HL-60/S4 (cell line): ENCODE measurements around the gene STRA8.

ENCODE experiments used
- in situ Hi-C: fragments of 300-500 bp; cut with MboI; formaldehyde crosslinking; loops from 2 replicates; pipeline ENCODE4 v1.14.3; 2022; ENCODE audit warnings: low sequenced_read_pairs

The STRA8 gene

GRCh38 chr7:135263321-135263970, 29.8 kb downstream of the STRA8 start:
- in situ Hi-C loops: no loop called here

GRCh38 chr7:135265637-135266036, 32.0 kb downstream of the STRA8 start:
- in situ Hi-C loops: no loop called here

- in situ Hi-C loops: loop anchor here (10.0 kb wide), 1 partner anchor 735 kb away; no protein-coding TSS in a partner anchor
Measured at GRCh38 chr7:135269921-135270320, 36.3 kb downstream of the STRA8 start.

GRCh38 chr7:135270577-135271254, 37.1 kb downstream of the STRA8 start:
- in situ Hi-C loops: loop anchor here (10.0 kb wide), 1 partner anchor 734 kb away; no protein-coding TSS in a partner anchor

- in situ Hi-C loops: loop anchor here (10.0 kb wide), 1 partner anchor 734 kb away; no protein-coding TSS in a partner anchor
Measured at GRCh38 chr7:135271255-135271615, 37.6 kb downstream of the STRA8 start.

GRCh38 chr7:135272303-135272702, 38.7 kb downstream of the STRA8 start:
- in situ Hi-C loops: loop anchor here (10.0 kb wide), 1 partner anchor 732 kb away; no protein-coding TSS in a partner anchor

GRCh38 chr7:135273581-135273980, 39.9 kb downstream of the STRA8 start:
- in situ Hi-C loops: loop anchor here (10.0 kb wide), 1 partner anchor 731 kb away; no protein-coding TSS in a partner anchor

GRCh38 chr7:135274495-135275268, 41.0 kb downstream of the STRA8 start:
- in situ Hi-C loops: loop anchor here (10.0 kb wide), 1 partner anchor 730 kb away; no protein-coding TSS in a partner anchor

- in situ Hi-C loops: loop anchor here (10.0 kb wide), 1 partner anchor 729 kb away; no protein-coding TSS in a partner anchor
Measured at GRCh38 chr7:135275971-135276580, 42.4 kb downstream of the STRA8 start.

- in situ Hi-C loops: loop anchor here (10.0 kb wide), 1 partner anchor 728 kb away; no protein-coding TSS in a partner anchor
Measured at GRCh38 chr7:135277161-135277560, 43.5 kb downstream of the STRA8 start.

GRCh38 chr7:135281363-135281949, 47.8 kb downstream of the STRA8 start:
- in situ Hi-C loops: no loop called here

GRCh38 chr7:135282561-135283254, 49.1 kb downstream of the STRA8 start:
- in situ Hi-C loops: no loop called here

GRCh38 chr7:135283959-135284638, 50.5 kb downstream of the STRA8 start:
- in situ Hi-C loops: no loop called here

- in situ Hi-C loops: no loop called here
Measured at GRCh38 chr7:135285547-135286233, 52.1 kb downstream of the STRA8 start.

GRCh38 chr7:135286876-135287275, 53.2 kb downstream of the STRA8 start:
- in situ Hi-C loops: no loop called here

- in situ Hi-C loops: no loop called here
Measured at GRCh38 chr7:135290594-135290993, 57.0 kb downstream of the STRA8 start.

- in situ Hi-C loops: no loop called here
Measured at GRCh38 chr7:135291809-135292253, 58.2 kb downstream of the STRA8 start.

- in situ Hi-C loops: no loop called here
Measured at GRCh38 chr7:135299235-135299634, 65.6 kb downstream of the STRA8 start.
